Esophagus squamous epithelium (tissue), 5 donors: ENCODE measurements around the gene C19orf81. TPM values are rescaled to one million over a fixed set of nuclear protein-coding genes. Genes with fewer than 3 reads are reported as not detected.

Source experiments
- DNase-seq: peaks from one replicate; lab custom pipeline; 2025; lab: John Stamatoyannopoulos, UW
- H3K27ac ChIP-seq, 4 donors: fragments of 200-600 bp; sonication (generic); one replicate each; pipeline ENCODE4 v1.5.1; 2016 to 2019; ENCODE audit warnings: mild to moderate bottlenecking in 1 of 4
- H3K27me3 ChIP-seq, 4 donors: fragments of 200-600 bp; sonication (generic); 1 replicate in 3 of 4; 2 replicates in 1 of 4; pipeline versions ENCODE4 v1.5.1 to v1.6.0; 2017 to 2021; ENCODE audit warnings: antibody characterized with exemption in 1 of 4
- H3K36me3 ChIP-seq, 3 donors: fragments of 200-600 bp; sonication (generic); one replicate each; pipeline ENCODE4 v1.5.1; 2016 to 2019
- H3K4me1 ChIP-seq, 3 donors: fragments of 200-600 bp; sonication (generic); one replicate each; pipeline ENCODE4 v1.5.1; 2017 to 2019
- H3K4me3 ChIP-seq, 4 donors: fragments of 200-600 bp; sonication (generic); 1 replicate in 3 of 4; 2 replicates in 1 of 4; pipeline ENCODE4 v1.5.1; 2016 to 2019; ENCODE audit warnings: mild to moderate bottlenecking in 2 of 4, moderate library complexity in 1 of 4
- H3K9me3 ChIP-seq, 3 donors: fragments of 200-600 bp; sonication (generic); one replicate each; pipeline ENCODE4 v1.5.1; 2016 to 2019
- CTCF ChIP-seq, 6 experiments: fragments of 450-650 bp in 4 of 6; fragments of 200-600 bp in 2 of 6; sonication (generic) in 2 of 6; IDR thresholded peaks; one replicate each; pipeline ENCODE4 v1.5.1; 2016 to 2019; ENCODE audit warnings: antibody characterized with exemption in 6 of 6, mild to moderate bottlenecking in 4 of 6, moderate library complexity in 4 of 6
- POLR2A ChIP-seq, 4 donors: fragments of 450-650 bp; IDR thresholded peaks; one replicate each; pipeline ENCODE4 v1.6.1; 2017; ENCODE audit warnings: antibody characterized with exemption in 4 of 4, mild to moderate bottlenecking in 4 of 4, moderate library complexity in 3 of 4
- WGBS, 2 donors: methylation state at CpG; one replicate each; pipeline ENCODE4 v1.1.5; 2018; 5-methylcytosine and 5-hydroxymethylcytosine counted together
- intact Hi-C: fragments of 100-400 bp; cut with DNase I; formaldehyde crosslinking; loops from one replicate; pipeline ENCODE4 v1.15.0; 2022
- total RNA-seq, 4 donors: library from RNA; depleted of rRNA; stranded (reverse); fragments of >200 nt; gene quantifications; one replicate each; pipeline ENCODE4 v1.1.0, GENCODE V29; 2016
- donor health status: DM: yes; HTN: yes; CAD: no.

C19orf81 gene
- total RNA-seq, 4 donors from 2014 or later = not detected

GRCh38 chr19:50644315-50644915, 4.8 kb upstream of the C19orf81 start:
- Histone ChIP-seq H3K27ac (no peak overlapping the region), H3K36me3 (no peaks in the 10 kb centered on the region), H3K4me3 (no peak overlapping the region), H3K9me3 (no peaks in the 10 kb centered on the region), H3K4me1 (peaks cover 0 to 7% (median 0%) of the 10 kb centered on the region in 3 donors), H3K27me3 (peaks cover 0 to 98% (median under 1%) of the 10 kb centered on the region in 4 donors)
- WGBS, 2 donors = 17 to 27% methylated on average over 1 of the region's 1 CpG
- intact Hi-C loops = no loop called here
- TF ChIP-seq POLR2A (IDR thresholded peaks at IDR 0.05) (no peak), CTCF (IDR thresholded peaks at IDR 0.05) (no peak)
- no peak for DNase-seq

GRCh38 chr19:50645107-50645506, 4.1 kb upstream of the C19orf81 start:
- Histone ChIP-seq H3K27ac (no peak overlapping the region), H3K36me3 (no peaks in the 10 kb centered on the region), H3K4me1 (peaks cover 0 to under 1% (median 0%) of the 10 kb centered on the region in 3 donors), H3K27me3 (peaks cover 0 to 95% (median 0%) of the 10 kb centered on the region in 4 donors), H3K4me3 (no peak overlapping the region), H3K9me3 (no peaks in the 10 kb centered on the region)
- 70 to 77% methylated on average over 6 of the region's 6 CpGs for WGBS, 2 donors
- TF ChIP-seq CTCF (IDR thresholded peaks at IDR 0.05) (no peak), POLR2A (IDR thresholded peaks at IDR 0.05) (no peak)
- intact Hi-C loops = no loop called here
- DNase-seq = no peak

- no peak for TF ChIP-seq POLR2A (IDR thresholded peaks at IDR 0.05)
- no peak for TF ChIP-seq CTCF (IDR thresholded peaks at IDR 0.05)
- Histone ChIP-seq H3K27me3 (peaks cover 0 to 94% (median 0%) of the 10 kb centered on the region in 4 donors), H3K27ac (no peak overlapping the region), H3K4me1 (no peaks in the 10 kb centered on the region), H3K9me3 (no peaks in the 10 kb centered on the region), H3K4me3 (no peak overlapping the region), H3K36me3 (no peaks in the 10 kb centered on the region)
- intact Hi-C loops = no loop called here
- no peak for DNase-seq
- 28 to 37% methylated on average over 6 of the region's 6 CpGs for WGBS, 2 donors
These were observed 3.0 kb upstream of the C19orf81 start for GRCh38 chr19:50646074-50646807.

GRCh38 chr19:50647879-50648615, 1.2 kb upstream of the C19orf81 start:
- intact Hi-C loops = no loop called here
- H3K27me3 ChIP-seq = peaks cover 0 to 94% (median 0%) of the 10 kb centered on the region in 4 donors
- WGBS, 2 donors = 54 to 58% methylated on average over 10 of the region's 10 CpGs

More at GRCh38 chr19:50647879-50648615, 1.2 kb upstream of the C19orf81 start:
- H3K27ac ChIP-seq = no peak overlapping the region
- no peaks in the 10 kb centered on the region for H3K36me3 ChIP-seq
- TF ChIP-seq POLR2A (IDR thresholded peaks at IDR 0.05) (no peak), CTCF (IDR thresholded peaks at IDR 0.05) (no peak)
- no peak for DNase-seq
- H3K9me3 ChIP-seq = no peaks in the 10 kb centered on the region
- H3K4me3 ChIP-seq = no peak overlapping the region
- H3K4me1 ChIP-seq = no peaks in the 10 kb centered on the region
